GM12878 (cell line): ENCODE measurements around the gene GJA8. TPM values are rescaled to one million over a fixed set of nuclear protein-coding genes. Genes with fewer than 3 reads are reported as not detected.
A peak's percentile ranks its signal among the peaks of the same experiment; 100 is the strongest.

Experiments used
- ATAC-seq: fragments of 200-7000 bp; cut with Tn5 transposase; 3 replicates; pipeline ENCODE4 v1.9.1; 2020; ENCODE audit warnings: mild to moderate bottlenecking, moderate library complexity
- BruUV-seq: library from RNA; stranded (reverse); fragments of 400-500 nt; replicated peaks from 2 replicates; lab custom pipeline; 2021; lab: Mats Ljungman, UMichigan
- CTCF ChIA-PET: fragments of 300-600 bp; sonication (Branson Sonifier 250); formaldehyde crosslinking; extraction: SDS; loops from one replicate; lab custom pipeline; 2021; ENCODE audit warnings: inconsistent platforms; lab: Yijun Ruan, JAX
- POLR2A ChIA-PET: fragments of 350-600 bp; formaldehyde crosslinking; extraction: SDS; loops from one replicate; lab custom pipeline; 2021; ENCODE audit warnings: inconsistent platforms; lab: Charles Lee
- RAD21 ChIA-PET: fragments of 300-600 bp; sonication (Branson Sonifier 250); formaldehyde crosslinking; loops from one replicate; lab custom pipeline; 2023; ENCODE audit warnings: antibody characterized with exemption; ENCODE audit not compliant: unreplicated experiment; lab: Charles Lee
- SMC1A ChIA-PET: fragments of 300-600 bp; sonication (Branson Sonifier 250); formaldehyde crosslinking; loops from one replicate; lab custom pipeline; 2023; ENCODE audit not compliant: unreplicated experiment, uncharacterized antibody; lab: Charles Lee
- DNase-seq: peaks from one replicate; pipeline ENCODE4 v3.0.0-alpha.2; 2011; ENCODE audit warnings: low read depth, low spot score
- FAIRE-seq: peaks from 3 replicates; lab custom pipeline; 2011; peaks lifted over from hg19 to GRCh38; lab: Jason Lieb, UNC
- H2AFZ ChIP-seq: 2 replicates; pipeline ENCODE4 v1.6.0; 2011; ENCODE audit warnings: low read depth, low read length, control low read depth; ENCODE audit not compliant: control insufficient read depth
- H3K27ac ChIP-seq: 2 replicates; pipeline ENCODE4 v1.5.1; 2011; ENCODE audit warnings: control low read depth; ENCODE audit not compliant: control insufficient read depth, insufficient read depth
- H3K27me3 ChIP-seq, 2 experiments: replicated peaks in 1 of 2; 2 replicates each; pipeline versions ENCODE4 v1.6.0 to v1.6.1; 2011; ENCODE audit warnings: low read length in 1 of 2; ENCODE audit not compliant: control insufficient read depth in 2 of 2, insufficient read depth in 2 of 2
- H3K36me3 ChIP-seq, 2 experiments: 2 replicates each; pipeline ENCODE4 v1.5.1; 2011; ENCODE audit warnings: low read length in 1 of 2; ENCODE audit not compliant: control insufficient read depth in 2 of 2, insufficient read depth in 2 of 2
- H3K4me1 ChIP-seq: 2 replicates; pipeline ENCODE4 v1.6.1; 2011; ENCODE audit warnings: mild to moderate bottlenecking, low read length, moderate library complexity, mixed read lengths; ENCODE audit not compliant: control insufficient read depth, insufficient read depth
- H3K4me2 ChIP-seq: 2 replicates; pipeline ENCODE4 v1.6.0; 2011; ENCODE audit warnings: control low read depth; ENCODE audit not compliant: control insufficient read depth, insufficient read depth
- H3K4me3 ChIP-seq: fragments of 200-600 bp; sonication (generic); 2 replicates; pipeline ENCODE4 v1.5.1; 2016
- H3K79me2 ChIP-seq: 2 replicates; pipeline ENCODE4 v1.6.0; 2011; ENCODE audit warnings: low read length; ENCODE audit not compliant: control insufficient read depth, insufficient read depth
- H3K9ac ChIP-seq: 2 replicates; pipeline ENCODE4 v1.8.0; 2011; ENCODE audit warnings: low read length, control low read depth, mixed read lengths; ENCODE audit not compliant: control insufficient read depth, insufficient read depth
- H3K9me3 ChIP-seq: replicated peaks from 3 replicates; pipeline ENCODE4 v1.5.1; 2011; ENCODE audit warnings: mild to moderate bottlenecking, low read length; ENCODE audit not compliant: control insufficient read depth, insufficient read depth
- H4K20me1 ChIP-seq: 2 replicates; pipeline ENCODE4 v1.6.0; 2011; ENCODE audit not compliant: control insufficient read depth, insufficient read depth
- CBFB ChIP-seq: IDR thresholded peaks from 2 replicates; pipeline ENCODE4 v1.6.1; 2016; ENCODE audit warnings: antibody characterized with exemption, low read depth
- CTCF ChIP-seq, 3 experiments: IDR thresholded peaks in 2 of 3; conservative IDR thresholded peaks in 1 of 3; 2 replicates each; pipeline ENCODE4 v1.5.1; 2011; ENCODE audit warnings: low read depth in 3 of 3, low read length in 3 of 3, mild to moderate bottlenecking in 3 of 3, control low read depth in 2 of 3, moderate library complexity in 2 of 3, inconsistent platforms in 1 of 3, mixed read lengths in 1 of 3; ENCODE audit not compliant: control insufficient read depth in 2 of 3, insufficient read depth in 1 of 3; ENCODE audit errors: extremely low read depth in 1 of 3
- HDAC6 ChIP-seq: fragments of 200-600 bp; sonication (generic); IDR thresholded peaks from one replicate; pipeline ENCODE4 v1.8.0; 2017; ENCODE audit warnings: antibody characterized with exemption; ENCODE audit not compliant: unreplicated experiment
- RAD21 ChIP-seq: IDR thresholded peaks from 2 replicates; pipeline ENCODE4 v1.6.1; 2011; ENCODE audit warnings: mild to moderate bottlenecking, low read depth, low read length, moderate library complexity; ENCODE audit not compliant: insufficient read depth
- RAD51 ChIP-seq: fragments of 450-650 bp; IDR thresholded peaks from 2 replicates; pipeline ENCODE4 v1.6.1; 2016; ENCODE audit warnings: moderate library complexity, mild to moderate bottlenecking, inconsistent platforms
- RUNX3 ChIP-seq: IDR thresholded peaks from 2 replicates; pipeline ENCODE4 v1.6.1; 2012; ENCODE audit warnings: low read length, inconsistent platforms
- SMC3 ChIP-seq: IDR thresholded peaks from 2 replicates; pipeline ENCODE4 v1.6.1; 2011; ENCODE audit warnings: low read length, improper control_type of control experiment, borderline replicate concordance
- SUZ12 ChIP-seq: fragments of 200-600 bp; sonication (generic); IDR thresholded peaks from one replicate; pipeline ENCODE4 v1.6.1; 2018; ENCODE audit warnings: antibody characterized with exemption, mild to moderate bottlenecking; ENCODE audit not compliant: unreplicated experiment
- TAF1 ChIP-seq: IDR thresholded peaks from 2 replicates; pipeline ENCODE4 v1.6.1; 2011; ENCODE audit warnings: mild to moderate bottlenecking, low read depth, low read length, borderline replicate concordance
- YY1 ChIP-seq: IDR thresholded peaks from 2 replicates; pipeline ENCODE4 v1.6.1; 2011; ENCODE audit warnings: low read depth, mild to moderate bottlenecking, low read length
- WGBS: methylation state at CpG from one replicate; pipeline ENCODE4 v1.1.6; 2016; ENCODE audit warnings: low lambda C conversion rate; ENCODE audit not compliant: insufficient replicate concordance, insufficient coverage; ENCODE audit errors: missing lambda C conversion rate; 5-methylcytosine and 5-hydroxymethylcytosine counted together
- in situ Hi-C: fragments of 300-500 bp; cut with MboI; formaldehyde crosslinking; loops from 9 replicates; pipeline ENCODE4 v1.14.3; 2018; ENCODE audit warnings: mixed read lengths
- intact Hi-C: fragments of 100-400 bp; cut with micrococcal nuclease; formaldehyde crosslinking; loops from one replicate; pipeline ENCODE4 v1.14.2; 2022; ENCODE audit not compliant: unreplicated experiment
- polyA plus RNA-seq, 11 experiments: library from polyadenylated mRNA; depleted of rRNA in 4 of 11; unstranded in 6 of 11; stranded (reverse) in 5 of 11; fragments of >200 nt; fragmentation: Nextera tagmentation in 4 of 11; fragmentation: Illumina TruSeq in 1 of 11; extraction: Ambion mirVana in 4 of 11; extraction: Trizol in 1 of 11; gene quantifications; 1 replicate in 1 of 11; 2 replicates in 10 of 11; pipeline versions ENCODE4 v1.2.1 to v1.2.3, GENCODE V29; 2011 to 2016; ENCODE audit warnings: inconsistent platforms in 2 of 11, missing spikeins in 2 of 11, low read depth in 1 of 11
- total RNA-seq, 4 experiments: library from RNA; depleted of rRNA in 3 of 4; stranded (reverse); fragments of >200 nt in 3 of 4; fragmentation: Illumina TruSeq in 1 of 4; extraction: Trizol in 1 of 4; gene quantifications; 2 replicates each; pipeline versions ENCODE4 v1.2.1 to v1.2.3, GENCODE V29; 2013 to 2021

GJA8 gene
- total and polyA plus RNA-seq, 10 of the 15 experiments (the other 5 are each of a cell fraction or from before 2014, with no cell fraction given): not detected

- SMC1A ChIA-PET: interaction anchor here (0.9 kb wide), 1 partner anchor 616 kb away, joined by 3 read pairs; no protein-coding TSS in a partner anchor
- Histone ChIP-seq H3K9me3 (no peaks in the 10 kb centered on the region), H3K4me3 (no peak overlapping the region), H3K9ac (no peak overlapping the region), H3K36me3 (no peaks in the 10 kb centered on the region), H4K20me1 (no peaks in the 10 kb centered on the region), H2AFZ (no peak overlapping the region), H3K4me2 (no peak overlapping the region)
- peak; percentile 41 for FAIRE-seq
- no peak for DNase-seq
- TF ChIP-seq RAD21 (peak; percentile 78), RAD51 (no peak), YY1 (0 out of 2 replicates have a peak, but pooled peaks have one; percentile 25), HDAC6 (no peak), SMC3 (peak; percentile 56; the same call in 1 of the 2 replicates), CBFB (0 out of 2 replicates have a peak, but pooled peaks have one; percentile 37), SUZ12 (no peak), RUNX3 (peak; percentile 70), TAF1 (no peak), CTCF (IDR thresholded peaks at IDR 0.05 in 2 of 3, conservative IDR thresholded peaks at IDR 0.05 in 1 of 3; ENCODE audit: control insufficient read depth in 2 of 3, extremely low read depth in 1 of 3, insufficient read depth in 1 of 3, low read depth in 3 of 3, low read length in 3 of 3) (peak; percentile 74 to 77 (median 75))
- TF ChIP-seq, all 136 proteins: peak for 6
- Histone ChIP-seq H3K79me2 (no peaks in the 10 kb centered on the region), H3K27ac (no peak overlapping the region), H3K4me1 (no peaks in the 10 kb centered on the region), H3K27me3 (no peaks in the 10 kb centered on the region)
- no TSS peak for BruUV-seq
- in situ Hi-C loops (loop anchor here (5.0 kb wide), 3 partner anchors 253 to 613 kb away; no protein-coding TSS in a partner anchor), intact Hi-C loops (loop anchor here (10.0 kb wide), 1 partner anchor 165 kb away; no protein-coding TSS in a partner anchor)
- ChIA-PET POLR2A (no interaction called here), CTCF (interaction anchor here (0.9 to 1.8 kb wide), 6 partner anchors 9 to 616 kb away, joined by 3 to 5 read pairs (median 3); no protein-coding TSS in a partner anchor), RAD21 (no interaction called here)
- ATAC-seq: peak; percentile 98
- WGBS: 6% methylated on average over 12 of the region's 12 CpGs
These were observed 12.3 kb upstream of the GJA8 start for GRCh38 chr1:147890177-147890790.
